GM19238 (cell line): ENCODE measurements around the gene LRFN3.
A peak's percentile ranks its signal among the peaks of the same experiment; 100 is the strongest.
"Not testable (repeated sequence)": the region's sequence is repeated elsewhere in the genome, so short reads cannot be mapped to it uniquely, and the experiment has no call there.

Source experiments
- DNase-seq: peaks from one replicate; pipeline ENCODE4 v3.0.0; 2011; ENCODE audit warnings: low spot score; ENCODE audit not compliant: insufficient read length

Gene LRFN3

GRCh38 chr19:35935911-35936737 lies at the start of gene LRFN3:
Gene LRFN3, plus strand, starts transcription at chr19:35936374. Its CDS starts 3,052 bp downstream, at chr19:35939426.
- no peak for DNase-seq

GRCh38 chr19:35887197-35887596 lies 49.0 kb upstream of the LRFN3 start:
- no peak for DNase-seq

GRCh38 chr19:35888398-35888797 lies 47.8 kb upstream of the LRFN3 start:
- no peak for DNase-seq

- DNase-seq: no peak
These were observed 46.6 kb upstream of the LRFN3 start for GRCh38 chr19:35889370-35890112.

- no peak for DNase-seq
These were observed 46.0 kb upstream of the LRFN3 start for GRCh38 chr19:35890113-35890650.

- DNase-seq: not testable (repeated sequence)
These were observed 44.4 kb upstream of the LRFN3 start for GRCh38 chr19:35891819-35892218.

- DNase-seq: no peak
These were observed 41.8 kb upstream of the LRFN3 start for GRCh38 chr19:35894342-35894741.

GRCh38 chr19:35895911-35896642 lies 40.1 kb upstream of the LRFN3 start:
- no peak for DNase-seq

GRCh38 chr19:35896643-35897040 lies 39.5 kb upstream of the LRFN3 start:
- DNase-seq: no peak

- no peak for DNase-seq
These were observed 38.3 kb upstream of the LRFN3 start for GRCh38 chr19:35897706-35898451.

GRCh38 chr19:35898499-35898809 lies 37.7 kb upstream of the LRFN3 start:
- DNase-seq: no peak

GRCh38 chr19:35899547-35900214 lies 36.5 kb upstream of the LRFN3 start:
- DNase-seq: peak; percentile 89

GRCh38 chr19:35901055-35901644 lies 35.0 kb upstream of the LRFN3 start:
- DNase-seq: no peak

- DNase-seq: peak; percentile 27
These were observed 34.1 kb upstream of the LRFN3 start, which contains the start of gene HCST for GRCh38 chr19:35901854-35902661. Gene HCST, plus strand, starts transcription at chr19:35902529. Its CDS starts 65 bp downstream, at chr19:35902594.

GRCh38 chr19:35902870-35903475 lies 33.2 kb upstream of the LRFN3 start:
- DNase-seq: no peak

- peak; percentile 79 for DNase-seq
These were observed 32.5 kb upstream of the LRFN3 start for GRCh38 chr19:35903550-35904179.

GRCh38 chr19:35904311-35905068 lies 31.7 kb upstream of the LRFN3 start:
- DNase-seq: no peak
